H1 (cell line): Measurements from ENCODE around the gene MAFF. TPM values are rescaled to one million over a fixed set of nuclear protein-coding genes. Genes with fewer than 3 reads are reported as not detected.

ENCODE experiments used
- CTCF ChIA-PET: fragments of 300-600 bp; sonication (Branson Sonifier 250); formaldehyde crosslinking; loops from one replicate; lab custom pipeline; 2021; ENCODE audit not compliant: partially characterized antibody; lab: Charles Lee
- POLR2A ChIA-PET: fragments of 300-600 bp; sonication (Branson Sonifier 250); formaldehyde crosslinking; loops from one replicate; lab custom pipeline; 2021; ENCODE audit warnings: inconsistent platforms; ENCODE audit not compliant: partially characterized antibody; lab: Charles Lee
- DNase-seq, 2 experiments: peaks; one replicate each; pipeline versions ENCODE4 v3.0.0 to v3.0.0-alpha.2; 2010 to 2022; ENCODE audit warnings: low spot score in 2 of 2, low read depth in 1 of 2, mixed read lengths in 1 of 2
- FAIRE-seq: peaks from 2 replicates; lab custom pipeline; 2011; peaks lifted over from hg19 to GRCh38; lab: Jason Lieb, UNC
- H2AFZ ChIP-seq: 2 replicates; pipeline ENCODE4 v1.8.1; 2012; ENCODE audit warnings: low read length, inconsistent platforms
- H2AK5ac ChIP-seq: 2 replicates; pipeline ENCODE4 v1.6.1; 2013; ENCODE audit warnings: low read depth, low read length
- H2BK120ac ChIP-seq: replicated peaks from 2 replicates; pipeline ENCODE3; 2013; ENCODE audit warnings: low read depth, low read length, inconsistent platforms
- H2BK12ac ChIP-seq: 2 replicates; pipeline ENCODE4 v1.6.1; 2013; ENCODE audit warnings: low read depth, low read length
- H2BK15ac ChIP-seq: 2 replicates; pipeline ENCODE4 v1.6.1; 2013; ENCODE audit warnings: low read length
- H2BK20ac ChIP-seq: 2 replicates; pipeline ENCODE4 v1.6.1; 2013; ENCODE audit warnings: low read length
- H2BK5ac ChIP-seq: 2 replicates; pipeline ENCODE4 v1.6.1; 2013; ENCODE audit warnings: low read depth, low read length
- H3K14ac ChIP-seq: 2 replicates; pipeline ENCODE4 v1.6.1; 2013; ENCODE audit warnings: inconsistent platforms; ENCODE audit not compliant: insufficient read length
- H3K18ac ChIP-seq: 2 replicates; pipeline ENCODE4 v1.6.1; 2013; ENCODE audit warnings: low read length; ENCODE audit errors: extremely low read depth
- H3K23ac ChIP-seq: 2 replicates; pipeline ENCODE4 v1.6.1; 2013; ENCODE audit warnings: inconsistent platforms; ENCODE audit not compliant: insufficient read length
- H3K23me2 ChIP-seq: 2 replicates; pipeline ENCODE4 v1.6.1; 2013; ENCODE audit warnings: low read depth, low read length
- H3K27ac ChIP-seq: 2 replicates; pipeline ENCODE4 v1.6.1; 2011; ENCODE audit warnings: low read depth, low read length, inconsistent platforms
- H3K27me3 ChIP-seq, 4 experiments: replicated peaks in 1 of 4; 1 replicate in 1 of 4; 2 replicates in 3 of 4; pipeline versions ENCODE4 v1.6.1 to v1.8.1; 2011 to 2013; ENCODE audit warnings: low read length in 3 of 4, mild to moderate bottlenecking in 3 of 4, inconsistent platforms in 2 of 4, mixed read lengths in 2 of 4, moderate library complexity in 1 of 4; ENCODE audit not compliant: control insufficient read depth in 3 of 4, insufficient read depth in 3 of 4; ENCODE audit errors: extremely low read depth in 1 of 4
- H3K36me3 ChIP-seq, 4 experiments: 2 replicates each; pipeline versions ENCODE4 v1.6.1 to v1.8.1; 2011 to 2013; ENCODE audit warnings: mild to moderate bottlenecking in 4 of 4, low read length in 3 of 4, moderate library complexity in 2 of 4, control low read depth in 1 of 4, inconsistent platforms in 1 of 4; ENCODE audit not compliant: insufficient read depth in 4 of 4, control insufficient read depth in 2 of 4
- H3K4ac ChIP-seq: replicated peaks from 2 replicates; pipeline ENCODE3; 2013; ENCODE audit warnings: low read length, low read depth, mixed read lengths, inconsistent platforms; ENCODE audit not compliant: insufficient read length
- H3K4me1 ChIP-seq, 4 experiments: replicated peaks in 1 of 4; 1 replicate in 1 of 4; 2 replicates in 3 of 4; pipeline versions ENCODE4 v1.6.1 to v1.8.1; 2011 to 2013; ENCODE audit warnings: low read length in 3 of 4, inconsistent platforms in 2 of 4, mixed read lengths in 1 of 4; ENCODE audit not compliant: insufficient read depth in 4 of 4, control insufficient read depth in 3 of 4
- H3K4me2 ChIP-seq, 2 experiments: 2 replicates each; pipeline versions ENCODE4 v1.6.1 to v1.8.1; 2011 to 2013; ENCODE audit warnings: low read depth in 2 of 2, low read length in 2 of 2, control low read depth in 1 of 2, inconsistent platforms in 1 of 2, mild to moderate bottlenecking in 1 of 2; ENCODE audit not compliant: insufficient read depth in 1 of 2
- H3K4me3 ChIP-seq, 4 experiments: fragments of 200-600, 300-600 bp in 1 of 4; sonication (generic), shearing (Covaris generic), sonication (Bioruptor Twin) in 1 of 4; 2 replicates each; pipeline versions ENCODE4 v1.5.1 to v1.8.1; 2011 to 2016; ENCODE audit warnings: low read length in 4 of 4, low read depth in 3 of 4, control low read depth in 2 of 4, inconsistent platforms in 2 of 4, mild to moderate bottlenecking in 2 of 4, mixed read lengths in 1 of 4, moderate library complexity in 1 of 4; ENCODE audit not compliant: insufficient read depth in 2 of 4; ENCODE audit errors: extremely low read depth in 1 of 4
- H3K56ac ChIP-seq: replicated peaks from 2 replicates; pipeline ENCODE3; 2013; ENCODE audit warnings: low read depth, mild to moderate bottlenecking, mixed read lengths, low read length, inconsistent platforms; ENCODE audit not compliant: insufficient read length
- H3K79me1 ChIP-seq: 2 replicates; pipeline ENCODE4 v1.6.1; 2013; ENCODE audit warnings: low read depth, low read length, control low read depth
- H3K79me2 ChIP-seq, 2 experiments: 2 replicates each; pipeline versions ENCODE4 v1.6.1 to v1.8.1; 2012 to 2013; ENCODE audit warnings: low read length in 2 of 2, mild to moderate bottlenecking in 2 of 2, inconsistent platforms in 1 of 2; ENCODE audit not compliant: insufficient read depth in 2 of 2, control insufficient read depth in 1 of 2
- H3K9ac ChIP-seq, 4 experiments: replicated peaks in 1 of 4; 1 replicate in 1 of 4; 2 replicates in 3 of 4; pipeline versions ENCODE4 v1.6.1 to v1.8.1; 2011 to 2013; ENCODE audit warnings: low read depth in 3 of 4, low read length in 3 of 4, control low read depth in 2 of 4, mild to moderate bottlenecking in 2 of 4, moderate library complexity in 2 of 4, inconsistent platforms in 1 of 4; ENCODE audit errors: extremely low read depth in 1 of 4
- H3K9me3 ChIP-seq, 2 experiments: 2 replicates each; pipeline versions ENCODE4 v1.6.1 to v1.8.1; 2012 to 2013; ENCODE audit warnings: mild to moderate bottlenecking in 2 of 2, moderate library complexity in 2 of 2, control low read depth in 1 of 2, inconsistent platforms in 1 of 2, low read depth in 1 of 2, low read length in 1 of 2, mixed read lengths in 1 of 2; ENCODE audit not compliant: insufficient read depth in 2 of 2
- H4K20me1 ChIP-seq, 2 experiments: replicated peaks in 1 of 2; 2 replicates each; pipeline versions ENCODE3 to v1.8.1; 2011 to 2013; ENCODE audit warnings: inconsistent platforms in 2 of 2, low read length in 2 of 2, mild to moderate bottlenecking in 1 of 2; ENCODE audit not compliant: insufficient read depth in 2 of 2, control insufficient read depth in 1 of 2
- H4K5ac ChIP-seq: 2 replicates; pipeline ENCODE4 v1.6.1; 2013; ENCODE audit warnings: low read length, low read depth, mixed read lengths, inconsistent platforms; ENCODE audit not compliant: insufficient read length
- H4K8ac ChIP-seq: 2 replicates; pipeline ENCODE4 v1.8.0; 2013; ENCODE audit warnings: mild to moderate bottlenecking, moderate library complexity, low read length, inconsistent platforms; ENCODE audit not compliant: insufficient read depth; ENCODE audit errors: extremely low read depth
- H4K91ac ChIP-seq: replicated peaks from 2 replicates; pipeline ENCODE3; 2013; ENCODE audit warnings: low read length, mixed read lengths, inconsistent platforms; ENCODE audit not compliant: insufficient read length
- CHD1 ChIP-seq: IDR thresholded peaks from 2 replicates; pipeline ENCODE4 v1.6.1; 2012; ENCODE audit warnings: low read depth, low read length, improper control_type of control experiment
- CTBP2 ChIP-seq: IDR thresholded peaks from 2 replicates; pipeline ENCODE4 v1.7.0; 2011; ENCODE audit warnings: borderline replicate concordance, mild to moderate bottlenecking, moderate library complexity, mixed read lengths, low read length; ENCODE audit not compliant: insufficient read depth, insufficient read length
- KDM5A ChIP-seq: fragments of 200-600 bp; IDR thresholded peaks from 2 replicates; pipeline ENCODE4 v1.7.1; 2012; ENCODE audit warnings: mild to moderate bottlenecking, low read length, inconsistent platforms, mixed read lengths
- NRF1 ChIP-seq: IDR thresholded peaks from 2 replicates; pipeline ENCODE4 v1.6.1; 2011; ENCODE audit warnings: mild to moderate bottlenecking, low read depth, low read length, improper control_type of control experiment
- SIN3A ChIP-seq, 2 experiments: IDR thresholded peaks in 1 of 2; conservative IDR thresholded peaks in 1 of 2; 2 replicates each; pipeline ENCODE4 v1.6.1; 2011 to 2012; ENCODE audit warnings: low read length in 2 of 2, improper control_type of control experiment in 1 of 2, low read depth in 1 of 2, mild to moderate bottlenecking in 1 of 2
- SP2 ChIP-seq: IDR thresholded peaks from 2 replicates; pipeline ENCODE4 v1.6.1; 2012; ENCODE audit warnings: mild to moderate bottlenecking, low read length, inconsistent platforms
- TEAD4 ChIP-seq: IDR thresholded peaks from 2 replicates; pipeline ENCODE4 v1.6.1; 2012; ENCODE audit warnings: low read depth, low read length, inconsistent platforms, mixed read lengths
- WGBS, 2 experiments: shearing (Covaris generic) in 1 of 2; methylation state at CpG; one replicate each; pipeline versions ENCODE4 v1.1.6 to v1.1.7; 2013 to 2015; ENCODE audit warnings: low lambda C conversion rate in 2 of 2, mixed read lengths in 2 of 2, inconsistent platforms in 1 of 2, low coverage in 1 of 2, missing lambda C conversion rate in 1 of 2; ENCODE audit not compliant: insufficient replicate concordance in 2 of 2, insufficient coverage in 1 of 2, insufficient read length in 1 of 2; ENCODE audit errors: extremely low coverage in 1 of 2, missing lambda C conversion rate in 1 of 2; 5-methylcytosine and 5-hydroxymethylcytosine counted together
- polyA plus RNA-seq, 7 experiments: library from polyadenylated mRNA; depleted of rRNA in 3 of 7; stranded (reverse) in 5 of 7; unstranded in 2 of 7; fragments of >200 nt in 5 of 7; fragments of 200-250 nt in 2 of 7; gene quantifications; 1 replicate in 5 of 7; 2 replicates in 1 of 7; 4 replicates in 1 of 7; pipeline versions ENCODE4 v1.2.1 to v1.2.3, GENCODE V29; 2011 to 2013; ENCODE audit warnings: missing spikeins in 2 of 7, mixed read lengths in 2 of 7
- total RNA-seq: library from RNA; stranded (reverse); fragmentation: NEBNext Ultra II Directional; extraction: Animal tissue kit (Norgen Biotek cat#: 25700); gene quantifications from 2 replicates; pipeline ENCODE4 v1.2.1, GENCODE V29; 2021

Gene MAFF
- total and polyA plus RNA-seq, 2 of the 8 experiments (the other 6 are each of a cell fraction or from before 2014, with no cell fraction given) = 1.5 to 6.3 TPM

- H3K27ac ChIP-seq = no peak overlapping the region
- no peaks in the 10 kb centered on the region for H3K36me3 ChIP-seq
- CTCF ChIA-PET = interaction anchor here (0.8 to 2.0 kb wide), 2 partner anchors 84 to 111 kb away, joined by 3 to 6 read pairs; no protein-coding TSS in a partner anchor
- no peak overlapping the region for H3K4me2 ChIP-seq
- TF ChIP-seq KDM5A (no peak), SP2 (no peak), NRF1 (no peak), SIN3A (conservative IDR thresholded peaks at IDR 0.05 in 1 of 2, IDR thresholded peaks at IDR 0.05 in 1 of 2; ENCODE audit: low read depth in 1 of 2, low read length in 2 of 2) (no peak), CHD1 (no peak), TEAD4 (no peak), CTBP2 (no peak)
- TF ChIP-seq, all 59 proteins: peak for 0
- Histone ChIP-seq H4K8ac (no peak overlapping the region; the same call in 1 of the 2 replicates), H3K56ac (no peak overlapping the region), H2BK120ac (no peak overlapping the region), H3K23ac (no peak overlapping the region), H2BK12ac (peak overlapping the region; percentile 17; the same call in 1 of the 2 replicates), H4K5ac (no peak overlapping the region), H3K9me3 (no peaks in the 10 kb centered on the region), H3K27me3 (peaks cover 0 to 5% (median 5%) of the 10 kb centered on the region in 4 experiments; a peak in 5 of 7 replicates), H2BK20ac (no peak overlapping the region), H2BK15ac (no peak overlapping the region), H3K79me2 (peaks cover 2 to 21% of the 10 kb centered on the region in 2 experiments; a peak in 2 of 4 replicates), H2BK5ac (no peak overlapping the region), H3K18ac (no peak overlapping the region; the same call in 1 of the 2 replicates), H3K9ac (no peak overlapping the region), H3K14ac (no peak overlapping the region), H3K4me1 (peaks cover 0 to 4% (median 2%) of the 10 kb centered on the region in 4 experiments; a peak in 4 of 7 replicates), H4K20me1 (peaks cover 9 to 22% of the 10 kb centered on the region in 2 experiments), H2AK5ac (no peak overlapping the region), H2AFZ (no peak overlapping the region), H4K91ac (no peak overlapping the region), H3K4ac (no peak overlapping the region), H3K23me2 (0 out of 2 replicates have a peak, but pooled peaks cover under 1% of the 10 kb centered on the region), H3K4me3 (no peak overlapping the region), H3K79me1 (peaks cover 3% of the 10 kb centered on the region; the same call in 1 of the 2 replicates)
- DNase-seq = no peak
- WGBS, 2 experiments = 74% methylated on average over 6 of the region's 6 CpGs; no CpG with 5 or more reads in 1 of the 2 experiments
- no peak for FAIRE-seq
- POLR2A ChIA-PET = interaction anchor here (2.1 kb wide), 1 partner anchor 18 kb away, joined by 6 read pairs; no protein-coding TSS in a partner anchor
These were observed 6.8 kb downstream of the MAFF start for GRCh38 chr22:38208551-38208968.
